B cell (primary cell): ENCODE measurements around the gene HAT1. TPM values are rescaled to one million over a fixed set of nuclear protein-coding genes. Genes with fewer than 3 reads are reported as not detected.

Experiments
- ATAC-seq: fragments of 200-7000 bp; cut with Tn5 transposase; one replicate; pipeline ENCODE4 v1.10.0; 2021; ENCODE audit warnings: low read depth, mild to moderate bottlenecking, moderate number of reproducible peaks, moderate library complexity
- CTCF ChIA-PET: fragments of 350-600 bp; sonication (Branson Sonifier 250); formaldehyde crosslinking; loops from one replicate; lab custom pipeline; 2021; ENCODE audit warnings: antibody characterized with exemption, inconsistent platforms; lab: Charles Lee
- POLR2A ChIA-PET: fragments of 350-600 bp; sonication (Branson Sonifier 250); formaldehyde crosslinking; loops from one replicate; lab custom pipeline; 2021; ENCODE audit warnings: antibody characterized with exemption; lab: Charles Lee
- DNase-seq: peaks from one replicate; pipeline ENCODE4 v3.0.0; 2013
- H2AFZ ChIP-seq: 2 replicates; pipeline ENCODE4 v1.6.1; 2012; ENCODE audit warnings: mild to moderate bottlenecking, low read depth, low read length; ENCODE audit not compliant: insufficient read depth, poor library complexity, severe bottlenecking
- H3K27ac ChIP-seq, 2 donors: 1 replicate in 1 of 2; 2 replicates in 1 of 2; pipeline ENCODE4 v1.5.1; 2012 to 2013; ENCODE audit warnings: low read length in 2 of 2, mild to moderate bottlenecking in 2 of 2, moderate library complexity in 1 of 2
- H3K27me3 ChIP-seq, 4 experiments: fragments of 200-600 bp in 1 of 4; sonication (generic) in 1 of 4; replicated peaks in 1 of 4; 1 replicate in 2 of 4; 2 replicates in 2 of 4; pipeline versions ENCODE4 v1.6.1 to v1.7.0; 2013 to 2016; ENCODE audit warnings: low read length in 3 of 4, mild to moderate bottlenecking in 2 of 4, mixed read lengths in 1 of 4, moderate library complexity in 1 of 4; ENCODE audit not compliant: insufficient read depth in 4 of 4, control insufficient read depth in 3 of 4; ENCODE audit errors: control extremely low read depth in 1 of 4
- H3K36me3 ChIP-seq, 2 experiments: replicated peaks in 1 of 2; 1 replicate in 1 of 2; 2 replicates in 1 of 2; pipeline versions ENCODE4 v1.6.1 to v1.7.1; 2013; ENCODE audit warnings: low read length in 1 of 2; ENCODE audit not compliant: insufficient read depth in 2 of 2, control insufficient read depth in 1 of 2; ENCODE audit errors: control extremely low read depth in 1 of 2, extremely low read depth in 1 of 2
- H3K4me1 ChIP-seq, 2 donors: fragments of 200-600 bp in 1 of 2; sonication (generic) in 1 of 2; 1 replicate in 1 of 2; 2 replicates in 1 of 2; pipeline versions ENCODE4 v1.5.1 to v1.6.1; 2013 to 2017; ENCODE audit warnings: low read length in 2 of 2; ENCODE audit not compliant: control insufficient read depth in 2 of 2, insufficient read depth in 2 of 2
- H3K4me2 ChIP-seq: replicated peaks from 2 replicates; pipeline ENCODE3; 2012; ENCODE audit warnings: mild to moderate bottlenecking, low read depth, low read length; ENCODE audit not compliant: poor library complexity, severe bottlenecking
- H3K4me3 ChIP-seq, 5 experiments: fragments of 200-600 bp in 1 of 5; sonication (generic) in 1 of 5; 1 replicate in 3 of 5; 2 replicates in 2 of 5; pipeline versions ENCODE4 v1.5.1 to v1.7.0; 2011 to 2016; ENCODE audit warnings: low read length in 4 of 5, mild to moderate bottlenecking in 4 of 5, low read depth in 2 of 5, control low read depth in 1 of 5, moderate library complexity in 1 of 5; ENCODE audit not compliant: insufficient read depth in 1 of 5; ENCODE audit errors: control extremely low read depth in 1 of 5, extremely low read depth in 1 of 5
- H3K79me2 ChIP-seq: fragments of 200-600 bp; sonication (generic); one replicate; pipeline ENCODE4 v1.6.0; 2016; ENCODE audit warnings: low read length; ENCODE audit not compliant: control insufficient read depth, insufficient read depth
- H3K9ac ChIP-seq: fragments of 200-600 bp; sonication (generic); 2 replicates; pipeline ENCODE4 v1.6.1; 2017; ENCODE audit warnings: mild to moderate bottlenecking, low read length, moderate library complexity
- H3K9me3 ChIP-seq, 3 donors: one replicate each; pipeline versions ENCODE4 v1.6.1 to v1.7.1; 2013; ENCODE audit warnings: low read length in 2 of 3; ENCODE audit not compliant: control insufficient read depth in 2 of 3, insufficient read depth in 1 of 3; ENCODE audit errors: control extremely low read depth in 1 of 3
- H4K20me1 ChIP-seq: 2 replicates; pipeline ENCODE4 v1.6.0; 2012; ENCODE audit warnings: mild to moderate bottlenecking, low read length; ENCODE audit not compliant: insufficient read depth, control insufficient read depth, poor library complexity, severe bottlenecking
- H3K27ac Mint-ChIP-seq: one replicate; pipeline ENCODE4 v1.8.0; 2021; ENCODE audit warnings: mixed read lengths
- H3K27me3 Mint-ChIP-seq: one replicate; pipeline ENCODE4 v1.8.0; 2021; ENCODE audit warnings: mixed read lengths
- H3K4me1 Mint-ChIP-seq: one replicate; pipeline ENCODE4 v1.8.0; 2021; ENCODE audit warnings: mixed read lengths
- H3K4me3 Mint-ChIP-seq: one replicate; pipeline ENCODE4 v1.8.0; 2021; ENCODE audit warnings: mixed read lengths
- H3K9me3 Mint-ChIP-seq: one replicate; pipeline ENCODE4 v1.8.0; 2022; ENCODE audit warnings: mixed read lengths; ENCODE audit not compliant: insufficient read depth
- CTCF ChIP-seq: fragments of 200-600 bp; IDR thresholded peaks from one replicate; pipeline ENCODE4 v1.8.0; 2022; ENCODE audit warnings: antibody characterized with exemption, mild to moderate bottlenecking
- EZH2 ChIP-seq: IDR thresholded peaks from 2 replicates; pipeline ENCODE4 v1.6.1; 2012; ENCODE audit warnings: borderline replicate concordance, low read depth, mild to moderate bottlenecking, moderate library complexity, low read length; ENCODE audit not compliant: insufficient read depth, poor library complexity, severe bottlenecking
- WGBS: methylation state at CpG from one replicate; pipeline ENCODE4 v1.1.5; 2013; ENCODE audit warnings: missing lambda C conversion rate; ENCODE audit not compliant: insufficient coverage; 5-methylcytosine and 5-hydroxymethylcytosine counted together
- intact Hi-C: fragments of 100-400 bp; cut with micrococcal nuclease; formaldehyde crosslinking; loops from one replicate; pipeline ENCODE4 v1.10.0; 2022
- polyA plus RNA-seq: library from polyadenylated mRNA; depleted of rRNA; stranded (reverse); fragments of >200 nt; gene quantifications from 2 replicates; pipeline ENCODE4 v1.2.3, GENCODE V29; 2012
- total RNA-seq, 2 donors: library from RNA; stranded (reverse); fragments of 120-200 nt in 1 of 2; gene quantifications; 1 replicate in 1 of 2; 2 replicates in 1 of 2; pipeline versions ENCODE4 v1.2.3 to v1.2.4, GENCODE V29; 2013 to 2022

HAT1 gene
- total and polyA plus RNA-seq, 2 donors (not counting 1 experiment from before 2014, with no cell fraction given): 12.0 to 25.1 TPM

GRCh38 chr2:171909266-171909665, 13.0 kb upstream of the HAT1 start:
- Histone ChIP-seq H3K79me2 (no peaks in the 10 kb centered on the region), H3K4me1 (no peaks in the 10 kb centered on the region), H3K9me3 (no peaks in the 10 kb centered on the region), H3K36me3 (no peaks in the 10 kb centered on the region), H3K4me3 (no peak overlapping the region), H4K20me1 (no peaks in the 10 kb centered on the region), H3K27me3 (no peaks in the 10 kb centered on the region), H3K9ac (no peak overlapping the region), H3K27ac (no peak overlapping the region), H3K4me2 (no peak overlapping the region), H2AFZ (no peak overlapping the region)
- POLR2A ChIA-PET: no interaction called here
- no peaks in the 10 kb centered on the region for H3K4me1 Mint-ChIP-seq
- DNase-seq: no peak
- no peak overlapping the region for H3K4me3 Mint-ChIP-seq
- no peak overlapping the region for H3K27ac Mint-ChIP-seq
- no CpG with 5 or more reads among the region's 3 CpGs for WGBS
- no peaks in the 10 kb centered on the region for H3K9me3 Mint-ChIP-seq
- no peak for TF ChIP-seq CTCF
- TF ChIP-seq EZH2: no peak
- no peak for ATAC-seq
- no peaks in the 10 kb centered on the region for H3K27me3 Mint-ChIP-seq
- intact Hi-C loops: no loop called here
- CTCF ChIA-PET: no interaction called here

GRCh38 chr2:171910494-171910893, 11.8 kb upstream of the HAT1 start:
- ChIA-PET CTCF (interaction anchor here (1.0 kb wide), 1 partner anchor 17 kb away, joined by 3 read pairs; no protein-coding TSS in a partner anchor), POLR2A (no interaction called here)
- H3K9me3 ChIP-seq: no peaks in the 10 kb centered on the region
- WGBS: 100% methylated on average over 1 of the region's 1 CpG
- no peaks in the 10 kb centered on the region for H4K20me1 ChIP-seq
- ATAC-seq: no peak
- no peak overlapping the region for H3K4me3 ChIP-seq
- TF ChIP-seq CTCF (no peak), EZH2 (no peak)
- H3K4me2 ChIP-seq: no peak overlapping the region
- H3K27me3 Mint-ChIP-seq: no peaks in the 10 kb centered on the region
- no peak overlapping the region for H3K27ac Mint-ChIP-seq
- H3K4me3 Mint-ChIP-seq: no peak overlapping the region
- intact Hi-C loops: no loop called here
- DNase-seq: no peak
- H3K27me3 ChIP-seq: no peaks in the 10 kb centered on the region
- H3K9me3 Mint-ChIP-seq: no peaks in the 10 kb centered on the region
- H3K9ac ChIP-seq: no peak overlapping the region
- no peaks in the 10 kb centered on the region for H3K79me2 ChIP-seq
- no peaks in the 10 kb centered on the region for H3K4me1 ChIP-seq
- no peak overlapping the region for H3K27ac ChIP-seq
- no peak overlapping the region for H2AFZ ChIP-seq
- no peaks in the 10 kb centered on the region for H3K36me3 ChIP-seq
- H3K4me1 Mint-ChIP-seq: no peaks in the 10 kb centered on the region
